Mesothelial cell of epicardium (in vitro differentiated cells): ENCODE data around the gene TTC7B. TPM values are rescaled to one million over a fixed set of nuclear protein-coding genes. Genes with fewer than 3 reads are reported as not detected.

Source experiments
- DNase-seq, 2 experiments: peaks; one replicate each; pipeline ENCODE4 v3.0.0; 2021; ENCODE audit warnings: low spot score in 2 of 2; ENCODE audit not compliant: unreplicated experiment in 2 of 2
- H3K27ac Mint-ChIP-seq: 2 replicates; pipeline ENCODE4 v1.8.0; 2021; ENCODE audit warnings: mixed read lengths
- H3K27me3 Mint-ChIP-seq: 2 replicates; pipeline ENCODE4 v1.8.0; 2021; ENCODE audit warnings: low read depth, mixed read lengths
- H3K36me3 Mint-ChIP-seq: 2 replicates; pipeline ENCODE4 v1.8.0; 2021; ENCODE audit warnings: mixed read lengths
- H3K4me1 Mint-ChIP-seq: 2 replicates; pipeline ENCODE4 v1.8.0; 2021; ENCODE audit warnings: mixed read lengths
- H3K4me3 Mint-ChIP-seq: 2 replicates; pipeline ENCODE4 v1.8.0; 2021; ENCODE audit warnings: mild to moderate bottlenecking, moderate library complexity, mixed read lengths
- H3K9me3 Mint-ChIP-seq: 2 replicates; pipeline ENCODE4 v1.8.0; 2021; ENCODE audit warnings: mixed read lengths
- total RNA-seq: library from RNA; stranded (reverse); gene quantifications from 3 replicates; pipeline ENCODE4 v1.2.1, GENCODE V29; 2021
- TF ChIP-seq, protein P1 (sequence below): fragments of 200-600 bp; sonication (generic); IDR thresholded peaks from one replicate; pipeline ENCODE4 v1.5.0; 2021; ENCODE audit warnings: antibody characterized with exemption; ENCODE audit not compliant: unreplicated experiment

TTC7B gene
- total RNA-seq, 1 donor from 2014 or later: 56.5 TPM

DNA sequence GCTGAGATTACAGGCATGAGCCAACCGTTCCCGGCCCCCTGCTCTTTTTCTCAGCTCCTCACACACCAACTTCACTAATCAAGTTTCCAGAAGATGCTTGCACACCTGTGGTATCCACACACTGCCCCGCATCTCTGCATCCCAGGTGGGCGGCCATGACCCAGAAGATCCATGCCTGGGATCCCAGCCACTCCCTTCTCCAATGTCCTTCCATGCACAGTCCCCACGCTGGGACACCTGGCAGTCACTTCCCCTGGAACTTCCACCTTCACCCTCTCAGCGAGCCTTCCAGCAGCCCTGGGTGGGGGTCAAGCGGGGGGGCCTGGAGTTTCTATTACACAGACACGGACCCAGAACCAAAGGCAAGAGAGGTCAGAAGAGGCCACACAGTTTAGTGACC is 311.6 kb downstream of the TTC7B start:
- H3K27ac Mint-ChIP-seq: no peak overlapping the region
- no peak for DNase-seq
- peaks cover 11% of the 10 kb centered on the region for H3K27me3 Mint-ChIP-seq
- no peak overlapping the region for H3K4me3 Mint-ChIP-seq
- no peaks in the 10 kb centered on the region for H3K36me3 Mint-ChIP-seq
- peaks cover 24% of the 10 kb centered on the region for H3K4me1 Mint-ChIP-seq
- TF ChIP-seq, protein P1, sequence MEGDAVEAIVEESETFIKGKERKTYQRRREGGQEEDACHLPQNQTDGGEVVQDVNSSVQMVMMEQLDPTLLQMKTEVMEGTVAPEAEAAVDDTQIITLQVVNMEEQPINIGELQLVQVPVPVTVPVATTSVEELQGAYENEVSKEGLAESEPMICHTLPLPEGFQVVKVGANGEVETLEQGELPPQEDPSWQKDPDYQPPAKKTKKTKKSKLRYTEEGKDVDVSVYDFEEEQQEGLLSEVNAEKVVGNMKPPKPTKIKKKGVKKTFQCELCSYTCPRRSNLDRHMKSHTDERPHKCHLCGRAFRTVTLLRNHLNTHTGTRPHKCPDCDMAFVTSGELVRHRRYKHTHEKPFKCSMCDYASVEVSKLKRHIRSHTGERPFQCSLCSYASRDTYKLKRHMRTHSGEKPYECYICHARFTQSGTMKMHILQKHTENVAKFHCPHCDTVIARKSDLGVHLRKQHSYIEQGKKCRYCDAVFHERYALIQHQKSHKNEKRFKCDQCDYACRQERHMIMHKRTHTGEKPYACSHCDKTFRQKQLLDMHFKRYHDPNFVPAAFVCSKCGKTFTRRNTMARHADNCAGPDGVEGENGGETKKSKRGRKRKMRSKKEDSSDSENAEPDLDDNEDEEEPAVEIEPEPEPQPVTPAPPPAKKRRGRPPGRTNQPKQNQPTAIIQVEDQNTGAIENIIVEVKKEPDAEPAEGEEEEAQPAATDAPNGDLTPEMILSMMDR: no peak
- peaks cover 3% of the 10 kb centered on the region for H3K9me3 Mint-ChIP-seq

DNA sequence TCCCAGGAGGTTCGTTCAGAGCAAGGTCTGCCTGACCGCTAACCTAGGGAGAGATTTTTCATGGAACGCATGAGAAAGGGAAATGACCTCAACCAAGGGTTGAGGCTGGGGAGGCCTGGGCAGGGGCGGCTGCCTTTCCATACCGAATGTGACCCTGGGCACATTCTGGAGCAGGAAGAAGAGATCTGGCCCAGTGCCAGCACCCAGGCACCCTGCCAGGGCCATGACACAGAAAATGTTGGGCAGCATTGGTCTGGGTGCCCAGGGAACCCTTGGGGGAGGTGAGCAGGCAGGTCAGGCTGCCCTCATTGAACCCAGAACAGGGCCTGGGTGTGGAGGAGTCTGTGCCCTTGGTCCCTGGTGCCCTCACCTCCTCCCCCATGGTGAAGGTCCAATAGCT is 312.6 kb downstream of the TTC7B start:
- Mint-ChIP-seq H3K27me3 (peaks cover 3% of the 10 kb centered on the region), H3K4me3 (no peak overlapping the region), H3K27ac (no peak overlapping the region), H3K9me3 (peaks cover 3% of the 10 kb centered on the region), H3K36me3 (no peaks in the 10 kb centered on the region), H3K4me1 (peaks cover 13% of the 10 kb centered on the region)
- DNase-seq: no peak
- TF ChIP-seq, protein P1: no peak

DNA sequence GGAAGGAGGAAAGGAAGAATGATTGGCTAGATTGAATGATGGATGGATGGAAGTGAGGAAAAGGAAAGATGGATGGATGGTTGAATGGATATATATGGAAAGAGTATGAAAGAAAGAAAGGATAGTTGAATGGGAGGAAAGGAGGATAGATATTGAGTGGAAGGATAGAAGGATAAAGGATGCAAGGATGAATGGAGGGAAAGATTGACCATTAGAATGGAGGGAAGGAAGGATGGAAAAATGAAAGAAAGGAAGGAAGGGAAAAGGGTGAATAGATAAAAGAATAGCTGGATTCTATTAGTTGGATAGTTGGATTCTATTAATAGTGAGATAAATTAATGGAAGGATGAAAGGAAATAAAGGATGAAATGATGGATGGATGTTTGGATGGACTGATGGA is 313.5 kb downstream of the TTC7B start:
- Mint-ChIP-seq H3K27me3 (no peaks in the 10 kb centered on the region), H3K9me3 (peaks cover 3% of the 10 kb centered on the region), H3K4me3 (no peak overlapping the region), H3K4me1 (peaks cover 10% of the 10 kb centered on the region), H3K27ac (no peak overlapping the region), H3K36me3 (no peaks in the 10 kb centered on the region)
- TF ChIP-seq, protein P1: no peak
- DNase-seq: no peak

DNA sequence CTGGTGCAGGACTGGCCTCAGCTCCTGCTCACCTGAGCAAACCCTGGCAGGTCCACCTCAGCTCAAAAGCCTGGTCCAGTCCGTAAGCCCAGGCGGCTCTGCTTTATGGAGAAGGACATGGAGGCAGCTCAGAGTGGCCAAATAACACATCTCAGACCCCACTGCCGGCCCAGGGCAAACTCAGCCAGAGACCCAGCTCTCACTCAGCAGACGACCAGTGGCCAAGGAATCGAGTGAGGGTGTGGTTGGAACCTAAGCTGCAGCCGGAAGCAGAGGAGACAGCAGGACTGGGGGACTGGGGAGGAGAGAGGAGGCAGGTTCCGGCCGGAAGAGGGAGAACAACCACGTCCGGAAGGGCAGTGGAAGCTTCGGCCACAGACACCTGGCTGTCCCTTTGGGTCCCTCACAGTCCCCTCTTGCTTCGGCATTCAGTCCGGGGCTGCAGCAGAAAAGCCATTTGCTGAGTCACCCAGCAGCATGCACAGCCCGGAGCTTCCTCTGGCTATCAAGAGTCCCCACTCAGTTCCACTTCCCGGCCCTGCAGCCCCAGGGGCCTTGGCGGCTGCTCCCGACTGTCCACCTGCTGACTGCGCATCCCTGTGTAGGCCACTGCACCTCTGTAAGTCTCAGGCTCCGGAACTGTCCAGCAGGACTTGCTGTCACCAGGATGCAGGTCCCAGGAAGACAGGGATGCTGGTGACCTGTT is 315.4 kb downstream of the TTC7B start:
- Mint-ChIP-seq H3K27me3 (no peaks in the 10 kb centered on the region), H3K4me1 (peaks cover 10% of the 10 kb centered on the region), H3K9me3 (no peaks in the 10 kb centered on the region), H3K27ac (no peak overlapping the region), H3K36me3 (no peaks in the 10 kb centered on the region), H3K4me3 (no peak overlapping the region)
- TF ChIP-seq, protein P1: no peak
- DNase-seq: no peak

DNA sequence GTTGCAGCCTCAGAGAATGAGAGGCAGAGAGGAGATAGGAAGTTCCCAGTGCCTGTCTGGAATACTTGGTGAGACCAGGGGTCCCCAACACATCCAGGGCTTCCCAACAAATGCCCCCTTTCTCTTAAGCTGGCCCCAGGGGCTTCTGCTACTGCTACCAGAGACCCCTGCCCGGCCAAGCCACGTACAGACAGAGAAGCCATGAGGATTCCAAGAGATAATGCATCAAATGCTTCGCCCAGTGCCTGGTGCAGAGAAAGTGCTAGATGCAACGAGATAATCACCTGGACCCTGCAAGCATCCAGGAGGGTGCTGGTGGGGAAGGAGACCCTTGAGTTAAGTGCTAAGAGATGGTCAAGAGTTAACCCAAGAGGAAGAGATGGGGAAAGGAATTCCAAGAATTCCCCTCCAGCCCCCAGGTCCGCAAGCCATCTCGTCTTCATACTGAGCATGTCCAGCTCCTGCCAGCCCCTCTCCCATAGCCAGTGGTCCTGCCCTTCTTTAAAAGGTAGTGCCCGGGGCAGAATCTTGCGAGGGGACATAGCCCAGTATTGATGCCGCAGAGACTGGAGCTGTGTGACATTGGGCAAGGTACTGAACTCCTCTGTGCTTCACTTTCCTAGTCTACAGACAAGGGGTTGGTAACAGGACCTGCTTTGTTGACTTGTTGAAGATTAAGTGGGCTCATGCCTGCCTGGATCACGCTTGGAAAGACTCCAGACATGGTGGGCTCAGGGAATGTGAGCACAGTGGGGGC is 316.1 kb downstream of the TTC7B start:
- peaks cover 1% of the 10 kb centered on the region for H3K27me3 Mint-ChIP-seq
- no peak overlapping the region for H3K27ac Mint-ChIP-seq
- no peak for DNase-seq
- H3K36me3 Mint-ChIP-seq: no peaks in the 10 kb centered on the region
- no peaks in the 10 kb centered on the region for H3K9me3 Mint-ChIP-seq
- no peak overlapping the region for H3K4me3 Mint-ChIP-seq
- TF ChIP-seq, protein P1: no peak
- peaks cover 10% of the 10 kb centered on the region for H3K4me1 Mint-ChIP-seq
